GM19238 (cell line): ENCODE results near the gene POLG.
A peak's percentile ranks its signal among the peaks of the same experiment; 100 is the strongest.

ENCODE experiments used
- DNase-seq: peaks from one replicate; pipeline ENCODE4 v3.0.0; 2011; ENCODE audit warnings: low spot score; ENCODE audit not compliant: insufficient read length

Gene POLG

GRCh38 chr15:89370120-89370977, 35.7 kb upstream of the POLG start:
- DNase-seq, result no peak

GRCh38 chr15:89369341-89369947, 34.8 kb upstream of the POLG start:
- no peak for DNase-seq

GRCh38 chr15:89368566-89369223, 34.1 kb upstream of the POLG start:
- no peak for DNase-seq

GRCh38 chr15:89367485-89368451, 33.1 kb upstream of the POLG start:
- DNase-seq, result no peak

- no peak for DNase-seq
These were observed 32.2 kb upstream of the POLG start for GRCh38 chr15:89366656-89367393.

GRCh38 chr15:89365462-89366065, 30.9 kb upstream of the POLG start:
- no peak for DNase-seq

GRCh38 chr15:89364741-89365450, 30.3 kb upstream of the POLG start:
- no peak for DNase-seq

- no peak for DNase-seq
These were observed 29.7 kb upstream of the POLG start for GRCh38 chr15:89364341-89364740.

- DNase-seq, result no peak
These were observed 29.1 kb upstream of the POLG start for GRCh38 chr15:89363770-89364169.

GRCh38 chr15:89363133-89363532, 28.5 kb upstream of the POLG start:
- DNase-seq, result no peak

GRCh38 chr15:89362203-89363101, 27.8 kb upstream of the POLG start:
- DNase-seq, result no peak

GRCh38 chr15:89361451-89362202, 27.0 kb upstream of the POLG start:
- DNase-seq, result peak; percentile 75

GRCh38 chr15:89360294-89360971, 25.8 kb upstream of the POLG start:
- DNase-seq, result no peak

GRCh38 chr15:89359471-89360293, 25.1 kb upstream of the POLG start:
- DNase-seq, result no peak

- peak; percentile 90 for DNase-seq
These were observed 24.3 kb upstream of the POLG start for GRCh38 chr15:89358755-89359439.

GRCh38 chr15:89358435-89358754, 23.8 kb upstream of the POLG start:
- no peak for DNase-seq
